ENCODE measurements around the gene BTNL3. TPM values are rescaled to one million over a fixed set of nuclear protein-coding genes. Genes with fewer than 3 reads are reported as not detected.
A peak's percentile ranks its signal among the peaks of the same experiment; 100 is the strongest.
"Not testable (repeated sequence)": the region's sequence is repeated elsewhere in the genome, so short reads cannot be mapped to it uniquely, and the experiment has no call there.

BTNL3 gene
- total RNA-seq, 1 donor from 2014 or later: not detected

- ATAC-seq (ENCODE audit: low read depth): no peak
- no peak for DNase-seq
- H3K9me3 Mint-ChIP-seq: no peaks in the 10 kb centered on the region
- no peaks in the 10 kb centered on the region for H3K36me3 Mint-ChIP-seq (ENCODE audit: low read depth)
- H3K4me3 Mint-ChIP-seq: no peak overlapping the region
- peaks cover 13% of the 10 kb centered on the region for H3K27me3 Mint-ChIP-seq
- peaks cover 8% of the 10 kb centered on the region for H3K4me1 Mint-ChIP-seq
- intact Hi-C loops (cut with micrococcal nuclease): no loop called here
- ChIA-PET CTCF (no interaction called here), POLR2A (no interaction called here)
- TF ChIP-seq, protein P1, sequence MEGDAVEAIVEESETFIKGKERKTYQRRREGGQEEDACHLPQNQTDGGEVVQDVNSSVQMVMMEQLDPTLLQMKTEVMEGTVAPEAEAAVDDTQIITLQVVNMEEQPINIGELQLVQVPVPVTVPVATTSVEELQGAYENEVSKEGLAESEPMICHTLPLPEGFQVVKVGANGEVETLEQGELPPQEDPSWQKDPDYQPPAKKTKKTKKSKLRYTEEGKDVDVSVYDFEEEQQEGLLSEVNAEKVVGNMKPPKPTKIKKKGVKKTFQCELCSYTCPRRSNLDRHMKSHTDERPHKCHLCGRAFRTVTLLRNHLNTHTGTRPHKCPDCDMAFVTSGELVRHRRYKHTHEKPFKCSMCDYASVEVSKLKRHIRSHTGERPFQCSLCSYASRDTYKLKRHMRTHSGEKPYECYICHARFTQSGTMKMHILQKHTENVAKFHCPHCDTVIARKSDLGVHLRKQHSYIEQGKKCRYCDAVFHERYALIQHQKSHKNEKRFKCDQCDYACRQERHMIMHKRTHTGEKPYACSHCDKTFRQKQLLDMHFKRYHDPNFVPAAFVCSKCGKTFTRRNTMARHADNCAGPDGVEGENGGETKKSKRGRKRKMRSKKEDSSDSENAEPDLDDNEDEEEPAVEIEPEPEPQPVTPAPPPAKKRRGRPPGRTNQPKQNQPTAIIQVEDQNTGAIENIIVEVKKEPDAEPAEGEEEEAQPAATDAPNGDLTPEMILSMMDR (IDR thresholded peaks at IDR 0.05): no peak
- H3K27ac Mint-ChIP-seq: no peak overlapping the region
These were observed 55.5 kb downstream of the BTNL3 start for GRCh38 chr5:181044093-181044599.

DNA sequence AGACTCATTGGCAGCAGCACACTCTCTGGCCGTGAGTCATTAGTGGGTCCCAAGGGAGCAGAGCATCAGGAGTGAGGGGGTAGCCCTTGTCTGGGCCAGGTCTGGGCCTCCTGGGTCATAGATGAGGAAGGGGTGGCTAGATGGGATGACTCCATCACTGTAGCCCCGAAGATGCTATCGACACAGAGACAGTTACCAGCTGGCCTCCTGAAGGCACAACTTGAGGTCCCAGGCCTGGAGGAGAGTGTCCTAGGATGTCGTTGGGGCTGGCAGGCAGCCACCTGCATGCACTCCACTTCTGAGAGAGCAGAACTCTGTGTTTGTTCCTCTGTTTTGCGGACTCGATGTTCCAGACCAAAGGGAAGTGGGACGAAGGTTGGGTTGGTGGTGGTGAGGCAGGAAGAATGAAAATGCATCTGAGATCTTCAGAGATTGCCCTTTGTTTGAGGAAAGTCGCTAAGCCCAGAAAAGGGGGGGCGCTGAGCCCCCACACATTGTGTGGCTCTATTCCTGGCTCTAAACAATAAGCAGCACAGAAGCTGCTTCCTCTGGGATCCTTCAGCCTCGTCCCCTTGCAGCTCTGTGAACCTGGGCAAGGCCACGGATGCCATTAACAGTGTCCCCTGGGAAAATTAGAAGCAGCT is 56.1 kb downstream of the BTNL3 start:
- ChIA-PET POLR2A (interaction anchor here (0.6 kb wide), 1 partner anchor 9 kb away, joined by 9 read pairs; no protein-coding TSS in a partner anchor), CTCF (no interaction called here)
- no peak for DNase-seq
- TF ChIP-seq, protein P1 (IDR thresholded peaks at IDR 0.05): no peak
- peak; percentile 66 for ATAC-seq (ENCODE audit: low read depth)
- no peaks in the 10 kb centered on the region for H3K9me3 Mint-ChIP-seq
- peaks cover 11% of the 10 kb centered on the region for H3K4me1 Mint-ChIP-seq
- peaks cover 18% of the 10 kb centered on the region for H3K27me3 Mint-ChIP-seq
- H3K36me3 Mint-ChIP-seq (ENCODE audit: low read depth): no peaks in the 10 kb centered on the region
- no peak overlapping the region for H3K27ac Mint-ChIP-seq
- no peak overlapping the region for H3K4me3 Mint-ChIP-seq
- intact Hi-C loops (cut with micrococcal nuclease): no loop called here

- no peak for ATAC-seq (ENCODE audit: low read depth)
- peaks cover 19% of the 10 kb centered on the region for H3K27me3 Mint-ChIP-seq
- no peak overlapping the region for H3K4me3 Mint-ChIP-seq
- DNase-seq: no peak
- intact Hi-C loops (cut with micrococcal nuclease): no loop called here
- H3K27ac Mint-ChIP-seq: no peak overlapping the region
- TF ChIP-seq, protein P1 (IDR thresholded peaks at IDR 0.05): no peak
- peaks cover 16% of the 10 kb centered on the region for H3K4me1 Mint-ChIP-seq
- H3K36me3 Mint-ChIP-seq (ENCODE audit: low read depth): no peaks in the 10 kb centered on the region
- H3K9me3 Mint-ChIP-seq: no peaks in the 10 kb centered on the region
- CTCF ChIA-PET: no interaction called here
- POLR2A ChIA-PET: interaction anchor here (0.6 kb wide), 1 partner anchor 8 kb away, joined by 9 read pairs; no protein-coding TSS in a partner anchor
These were observed 56.7 kb downstream of the BTNL3 start for GRCh38 chr5:181045316-181045715.

- ATAC-seq (ENCODE audit: low read depth); H3K9me3 Mint-ChIP-seq; CTCF ChIA-PET; DNase-seq; H3K27ac Mint-ChIP-seq; H3K4me3 Mint-ChIP-seq; intact Hi-C loops (cut with micrococcal nuclease); POLR2A ChIA-PET; H3K36me3 Mint-ChIP-seq (ENCODE audit: low read depth): not testable (repeated sequence)
- Mint-ChIP-seq H3K4me1 (peaks cover 22% of the 10 kb centered on the region), H3K27me3 (peaks cover 19% of the 10 kb centered on the region)
These were observed 57.2 kb downstream of the BTNL3 start for GRCh38 chr5:181045857-181046256.

- no peak overlapping the region for H3K27ac Mint-ChIP-seq
- intact Hi-C loops (cut with micrococcal nuclease): no loop called here
- ATAC-seq (ENCODE audit: low read depth) (no peak), DNase-seq (no peak)
- H3K4me1 Mint-ChIP-seq: peaks cover 34% of the 10 kb centered on the region
- TF ChIP-seq, protein P1 (IDR thresholded peaks at IDR 0.05): no peak
- H3K9me3 Mint-ChIP-seq: no peaks in the 10 kb centered on the region
- no peak overlapping the region for H3K4me3 Mint-ChIP-seq
- peaks cover 26% of the 10 kb centered on the region for H3K27me3 Mint-ChIP-seq
- CTCF ChIA-PET: no interaction called here
- POLR2A ChIA-PET: no interaction called here
- H3K36me3 Mint-ChIP-seq (ENCODE audit: low read depth): no peaks in the 10 kb centered on the region
These were observed 58.6 kb downstream of the BTNL3 start for GRCh38 chr5:181047288-181047687.

Data from activated B cell treated with CpG ODN at 0.5 μM for 24 hours (primary cell).